ENCODE measurements around the gene ETS1.

Gene ETS1

DNA sequence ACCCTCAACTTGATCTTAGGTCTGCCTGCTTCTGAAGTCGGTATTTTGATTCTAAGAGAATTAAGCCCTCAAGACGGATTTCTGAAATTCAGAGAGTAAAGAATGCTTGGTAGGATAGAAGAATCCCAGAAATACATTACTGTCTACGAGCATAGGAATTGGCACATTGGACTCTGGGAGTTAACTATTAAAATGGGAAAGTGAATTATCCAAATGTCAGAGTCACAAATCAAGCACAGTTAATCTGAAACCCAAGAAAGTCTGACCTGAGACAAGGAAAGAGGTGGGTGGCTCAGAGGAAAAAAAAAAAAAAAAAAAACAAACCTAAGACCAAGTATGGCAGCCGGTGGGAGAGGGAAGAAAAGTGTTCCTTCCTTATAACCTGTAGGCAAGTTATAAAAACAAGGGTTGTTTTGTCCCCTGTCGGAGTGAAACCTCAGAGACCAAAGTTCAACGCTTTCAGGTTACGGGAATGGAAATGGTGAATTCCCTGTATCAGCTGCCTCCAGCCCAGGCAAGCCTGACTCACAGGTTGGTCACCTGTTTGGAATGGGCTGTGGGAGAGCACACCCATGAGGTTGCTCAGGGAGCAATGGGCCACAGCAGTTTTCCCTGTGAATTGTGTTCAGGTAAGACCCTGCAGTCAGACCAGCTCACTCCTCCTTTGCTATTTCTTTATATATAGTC lies 139.0 kb downstream of the ETS1 start:
- TF ChIP-seq YY1 (IDR thresholded peaks at IDR 0.05; ENCODE audit: low read depth) (no peak), EGR1 (IDR thresholded peaks at IDR 0.05) (no peak), ZBTB7A (IDR thresholded peaks at IDR 0.05; ENCODE audit: low read depth) (no peak), TAF1 (IDR thresholded peaks at IDR 0.05; ENCODE audit: low read depth) (no peak), CREB1 (IDR thresholded peaks at IDR 0.05; ENCODE audit: low read depth) (no peak), RAD21 (IDR thresholded peaks at IDR 0.05; ENCODE audit: low read depth) (peak; percentile 49; the same call in 1 of the 2 replicates), CEBPB (IDR thresholded peaks at IDR 0.05) (no peak), EP300 (IDR thresholded peaks at IDR 0.05; ENCODE audit: borderline replicate concordance) (peak; percentile 54; the same call in 1 of the 2 replicates), TEAD4 (IDR thresholded peaks at IDR 0.05) (peak; percentile 59), NFIC (IDR thresholded peaks at IDR 0.05) (0 out of 2 replicates have a peak, but pooled peaks have one; percentile 20)
- TF ChIP-seq, protein P1, sequence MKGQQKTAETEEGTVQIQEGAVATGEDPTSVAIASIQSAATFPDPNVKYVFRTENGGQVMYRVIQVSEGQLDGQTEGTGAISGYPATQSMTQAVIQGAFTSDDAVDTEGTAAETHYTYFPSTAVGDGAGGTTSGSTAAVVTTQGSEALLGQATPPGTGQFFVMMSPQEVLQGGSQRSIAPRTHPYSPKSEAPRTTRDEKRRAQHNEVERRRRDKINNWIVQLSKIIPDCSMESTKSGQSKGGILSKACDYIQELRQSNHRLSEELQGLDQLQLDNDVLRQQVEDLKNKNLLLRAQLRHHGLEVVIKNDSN (IDR thresholded peaks at IDR 0.05), result peak; percentile 34; the same call in 1 of the 2 replicates
- TF ChIP-seq, protein P2, sequence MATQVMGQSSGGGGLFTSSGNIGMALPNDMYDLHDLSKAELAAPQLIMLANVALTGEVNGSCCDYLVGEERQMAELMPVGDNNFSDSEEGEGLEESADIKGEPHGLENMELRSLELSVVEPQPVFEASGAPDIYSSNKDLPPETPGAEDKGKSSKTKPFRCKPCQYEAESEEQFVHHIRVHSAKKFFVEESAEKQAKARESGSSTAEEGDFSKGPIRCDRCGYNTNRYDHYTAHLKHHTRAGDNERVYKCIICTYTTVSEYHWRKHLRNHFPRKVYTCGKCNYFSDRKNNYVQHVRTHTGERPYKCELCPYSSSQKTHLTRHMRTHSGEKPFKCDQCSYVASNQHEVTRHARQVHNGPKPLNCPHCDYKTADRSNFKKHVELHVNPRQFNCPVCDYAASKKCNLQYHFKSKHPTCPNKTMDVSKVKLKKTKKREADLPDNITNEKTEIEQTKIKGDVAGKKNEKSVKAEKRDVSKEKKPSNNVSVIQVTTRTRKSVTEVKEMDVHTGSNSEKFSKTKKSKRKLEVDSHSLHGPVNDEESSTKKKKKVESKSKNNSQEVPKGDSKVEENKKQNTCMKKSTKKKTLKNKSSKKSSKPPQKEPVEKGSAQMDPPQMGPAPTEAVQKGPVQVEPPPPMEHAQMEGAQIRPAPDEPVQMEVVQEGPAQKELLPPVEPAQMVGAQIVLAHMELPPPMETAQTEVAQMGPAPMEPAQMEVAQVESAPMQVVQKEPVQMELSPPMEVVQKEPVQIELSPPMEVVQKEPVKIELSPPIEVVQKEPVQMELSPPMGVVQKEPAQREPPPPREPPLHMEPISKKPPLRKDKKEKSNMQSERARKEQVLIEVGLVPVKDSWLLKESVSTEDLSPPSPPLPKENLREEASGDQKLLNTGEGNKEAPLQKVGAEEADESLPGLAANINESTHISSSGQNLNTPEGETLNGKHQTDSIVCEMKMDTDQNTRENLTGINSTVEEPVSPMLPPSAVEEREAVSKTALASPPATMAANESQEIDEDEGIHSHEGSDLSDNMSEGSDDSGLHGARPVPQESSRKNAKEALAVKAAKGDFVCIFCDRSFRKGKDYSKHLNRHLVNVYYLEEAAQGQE (IDR thresholded peaks at IDR 0.05; ENCODE audit: low read depth), result no peak

DNA sequence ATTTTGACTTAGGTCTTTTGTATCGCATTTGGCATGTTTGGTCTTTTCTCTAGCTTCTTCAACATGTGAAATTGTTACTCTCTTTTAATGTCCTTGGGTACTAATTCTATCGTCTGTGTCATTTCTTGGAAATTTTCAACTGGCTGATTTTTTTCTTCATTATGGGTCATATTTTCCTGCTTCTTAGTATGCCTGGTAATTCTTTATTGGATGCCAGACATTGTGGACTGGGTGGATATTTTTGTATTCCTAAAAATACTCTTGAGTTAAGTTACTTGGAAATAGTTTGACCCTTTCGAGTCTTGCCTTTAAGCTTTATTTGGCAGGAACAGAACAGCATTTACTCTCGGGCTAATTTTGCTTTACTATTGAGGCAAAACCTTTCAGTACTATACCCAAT lies 140.1 kb downstream of the ETS1 start:
- TF ChIP-seq, protein P2 (IDR thresholded peaks at IDR 0.05; ENCODE audit: low read depth), result no peak
- TF ChIP-seq YY1 (IDR thresholded peaks at IDR 0.05; ENCODE audit: low read depth), result no peak
- TF ChIP-seq TCF12 (IDR thresholded peaks at IDR 0.05; ENCODE audit: low read depth), result no peak
- TF ChIP-seq NFIC (IDR thresholded peaks at IDR 0.05), result no peak

DNA sequence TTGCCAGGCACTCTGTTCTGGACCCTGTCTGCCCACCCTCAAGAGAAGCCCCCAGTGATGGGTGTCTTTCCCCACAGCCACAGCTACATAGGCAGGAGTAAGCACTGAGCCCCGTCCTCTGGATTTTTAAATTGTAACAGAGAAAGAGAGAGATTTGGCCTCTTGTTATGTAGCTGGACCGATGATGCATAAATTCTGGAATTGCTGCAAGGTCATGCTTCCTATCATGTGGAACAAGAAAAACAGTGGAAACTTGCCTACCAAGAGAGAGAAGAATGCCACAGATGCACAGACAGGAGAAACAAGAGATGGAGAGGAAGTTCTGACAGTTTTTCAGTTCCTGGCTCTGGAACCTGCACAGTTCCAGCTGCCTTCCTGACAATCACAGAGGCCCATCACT lies 150.2 kb downstream of the ETS1 start:
- TF ChIP-seq ZBTB7A (IDR thresholded peaks at IDR 0.05; ENCODE audit: low read depth), result no peak
- TF ChIP-seq RAD21 (IDR thresholded peaks at IDR 0.05; ENCODE audit: low read depth), result no peak
- no peak for TF ChIP-seq TCF12 (IDR thresholded peaks at IDR 0.05; ENCODE audit: low read depth)
- TF ChIP-seq TAF1 (IDR thresholded peaks at IDR 0.05; ENCODE audit: low read depth), result no peak
- TF ChIP-seq YY1 (IDR thresholded peaks at IDR 0.05; ENCODE audit: low read depth), result no peak
- no peak for TF ChIP-seq NFIC (IDR thresholded peaks at IDR 0.05)
- TF ChIP-seq, protein P1 (IDR thresholded peaks at IDR 0.05), result no peak

DNA sequence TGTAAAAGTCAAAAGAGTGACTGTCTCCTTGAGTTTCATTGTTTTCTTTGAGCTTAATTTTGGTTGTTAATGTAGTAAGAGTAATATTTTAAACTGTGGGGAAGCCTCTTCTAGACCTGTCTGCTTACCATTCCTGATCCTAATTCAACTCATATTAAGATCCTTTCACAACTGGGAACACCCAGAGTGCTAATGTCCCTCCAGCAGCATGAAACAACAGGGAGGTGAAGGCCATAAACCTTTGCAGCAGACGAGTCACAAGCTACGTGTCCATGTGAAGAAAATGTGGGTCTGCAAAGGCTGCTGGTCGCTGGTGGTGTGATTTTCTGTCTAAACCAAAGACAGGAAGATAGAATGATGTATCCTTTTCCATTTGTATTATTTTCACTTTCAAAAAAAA lies 152.5 kb downstream of the ETS1 start:
- no peak for TF ChIP-seq NFIC (IDR thresholded peaks at IDR 0.05)
- no peak for TF ChIP-seq TEAD4 (IDR thresholded peaks at IDR 0.05)
- TF ChIP-seq EP300 (IDR thresholded peaks at IDR 0.05; ENCODE audit: borderline replicate concordance), result no peak
- TF ChIP-seq CEBPB (IDR thresholded peaks at IDR 0.05), result no peak
- TF ChIP-seq YY1 (IDR thresholded peaks at IDR 0.05; ENCODE audit: low read depth), result no peak
- TF ChIP-seq CREB1 (IDR thresholded peaks at IDR 0.05; ENCODE audit: low read depth), result no peak
- TF ChIP-seq FOXM1 (IDR thresholded peaks at IDR 0.05; ENCODE audit: borderline replicate concordance, low read depth), result no peak
- TF ChIP-seq, protein P2 (IDR thresholded peaks at IDR 0.05; ENCODE audit: low read depth), result no peak
- no peak for TF ChIP-seq RAD21 (IDR thresholded peaks at IDR 0.05; ENCODE audit: low read depth)
- no peak for TF ChIP-seq TAF1 (IDR thresholded peaks at IDR 0.05; ENCODE audit: low read depth)
- TF ChIP-seq, protein P1 (IDR thresholded peaks at IDR 0.05), result no peak
- TF ChIP-seq EGR1 (IDR thresholded peaks at IDR 0.05), result no peak
- TF ChIP-seq, protein P3, sequence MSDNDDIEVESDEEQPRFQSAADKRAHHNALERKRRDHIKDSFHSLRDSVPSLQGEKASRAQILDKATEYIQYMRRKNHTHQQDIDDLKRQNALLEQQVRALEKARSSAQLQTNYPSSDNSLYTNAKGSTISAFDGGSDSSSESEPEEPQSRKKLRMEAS (IDR thresholded peaks at IDR 0.05), result no peak
- no peak for TF ChIP-seq TCF12 (IDR thresholded peaks at IDR 0.05; ENCODE audit: low read depth)
- no peak for TF ChIP-seq ZBTB7A (IDR thresholded peaks at IDR 0.05; ENCODE audit: low read depth)

All from Ishikawa (cell line).